Sigmoid colon (tissue), 7 donors: Measurements from ENCODE around the gene WBP1. TPM values are rescaled to one million over a fixed set of nuclear protein-coding genes. Genes with fewer than 3 reads are reported as not detected.
"Not testable (repeated sequence)": the region's sequence is repeated elsewhere in the genome, so short reads cannot be mapped to it uniquely, and the experiment has no call there.

Source experiments
- DNase-seq: peaks from one replicate; pipeline ENCODE4 v3.0.0-alpha.2; 2019
- H3K27ac ChIP-seq, 4 donors: fragments of 200-600 bp; sonication (generic); one replicate each; pipeline ENCODE4 v1.5.1; 2016 to 2019; ENCODE audit warnings: mild to moderate bottlenecking in 1 of 4
- H3K27me3 ChIP-seq, 3 donors: fragments of 200-600 bp; sonication (generic); one replicate each; pipeline ENCODE4 v1.5.1; 2019; ENCODE audit warnings: mild to moderate bottlenecking in 1 of 3
- H3K36me3 ChIP-seq, 4 donors: fragments of 200-600 bp; sonication (generic); one replicate each; pipeline ENCODE4 v1.5.1; 2016 to 2019
- H3K4me1 ChIP-seq, 4 donors: fragments of 200-600 bp; sonication (generic); one replicate each; pipeline ENCODE4 v1.5.1; 2017 to 2019
- H3K4me3 ChIP-seq, 4 donors: fragments of 200-600 bp; sonication (generic); one replicate each; pipeline ENCODE4 v1.5.1; 2017 to 2019; ENCODE audit warnings: mild to moderate bottlenecking in 2 of 4, moderate library complexity in 1 of 4
- H3K9me3 ChIP-seq, 4 donors: fragments of 200-600 bp in 3 of 4; sonication (generic) in 3 of 4; one replicate each; pipeline versions ENCODE4 v1.5.1 to v1.6.1; 2013 to 2019
- CTCF ChIP-seq, 4 experiments: fragments of 450-650 bp in 3 of 4; fragments of 200-600 bp in 1 of 4; IDR thresholded peaks; one replicate each; pipeline ENCODE4 v1.5.1; 2016 to 2019; ENCODE audit warnings: antibody characterized with exemption in 4 of 4, mild to moderate bottlenecking in 3 of 4, moderate library complexity in 2 of 4
- EP300 ChIP-seq, 4 donors: sonication (generic); formaldehyde crosslinking; IDR thresholded peaks; one replicate each; pipeline ENCODE4 v1.6.1; 2017; ENCODE audit warnings: antibody characterized with exemption in 4 of 4
- POLR2A ChIP-seq, 2 donors: fragments of 450-650 bp; IDR thresholded peaks; one replicate each; pipeline ENCODE4 v1.6.1; 2016; ENCODE audit warnings: antibody characterized with exemption in 2 of 2, mild to moderate bottlenecking in 2 of 2, moderate library complexity in 2 of 2
- POLR2AphosphoS5 ChIP-seq, 4 donors: sonication (generic); formaldehyde crosslinking; IDR thresholded peaks; one replicate each; pipeline ENCODE4 v1.6.1; 2017; ENCODE audit warnings: antibody characterized with exemption in 4 of 4
- WGBS, 2 donors: extraction: QIAGEN DNeasy Blood & Tissue Kit; methylation state at CpG; one replicate each; pipeline ENCODE4 v1.1.7; 2013; 5-methylcytosine and 5-hydroxymethylcytosine counted together
- intact Hi-C: fragments of 100-400 bp; cut with DNase I; formaldehyde crosslinking; loops from one replicate; pipeline ENCODE4 v1.15.1; 2023
- polyA plus RNA-seq, 3 donors: library from polyadenylated mRNA; stranded (reverse); fragments of 200-250 nt; gene quantifications; one replicate each; pipeline ENCODE4 v1.2.3, GENCODE V29; 2013
- total RNA-seq, 4 donors: library from RNA; depleted of rRNA; stranded (reverse); fragments of >200 nt; gene quantifications; one replicate each; pipeline ENCODE4 v1.1.0, GENCODE V29; 2016
- donor health status: healthy with polysubstance abuse.
- donor health status: Bipolar disorder and iron deficiency.
- donor health status: healthy.

WBP1 gene
- total and polyA plus RNA-seq, 7 donors, result 59.2 to 89.2 (median 63.1) TPM

GRCh38 chr2:74440378-74441169 is 17.7 kb upstream of the WBP1 start:
- Histone ChIP-seq H3K27me3 (peaks cover 6 to 27% (median 6%) of the 10 kb centered on the region in 3 donors), H3K9me3 (no peaks in the 10 kb centered on the region), H3K4me3 (peak overlapping the region; percentile 49 to 67 (median 54)), H3K4me1 (peaks cover 0 to 57% (median 43%) of the 10 kb centered on the region in 4 donors), H3K27ac (peak overlapping the region; percentile 77 to 87 (median 84)), H3K36me3 (peaks cover 0 to 7% (median 0%) of the 10 kb centered on the region in 4 donors)
- WGBS, 2 donors, result 6 to 20% methylated on average over 45 of the region's 45 CpGs
- DNase-seq, result peak; percentile 95
- TF ChIP-seq CTCF (IDR thresholded peaks at IDR 0.05) (peak; percentile 40 to 54 (median 45)), POLR2A (IDR thresholded peaks at IDR 0.05) (peak in 1 of 2 donors; percentile 42), EP300 (IDR thresholded peaks at IDR 0.05) (no peak), POLR2AphosphoS5 (IDR thresholded peaks at IDR 0.05) (peak; percentile 57 to 81 (median 76))
- intact Hi-C loops, result loop anchor here (1.0 kb wide), 1 partner anchor 14 kb away; no protein-coding TSS in a partner anchor

GRCh38 chr2:74441170-74441689 is 17.0 kb upstream of the WBP1 start:
- intact Hi-C loops, result no loop called here
- H3K4me3 ChIP-seq, result peak overlapping the region; percentile 49 to 67 (median 54)
- peaks cover 0 to 1% (median 0%) of the 10 kb centered on the region in 4 donors for H3K36me3 ChIP-seq
- H3K9me3 ChIP-seq, result no peaks in the 10 kb centered on the region
- H3K4me1 ChIP-seq, result peaks cover 0 to 53% (median 43%) of the 10 kb centered on the region in 4 donors
- WGBS, 2 donors, result 9 to 38% methylated on average over 33 of the region's 33 CpGs
- DNase-seq, result no peak
- TF ChIP-seq CTCF (IDR thresholded peaks at IDR 0.05) (no peak), POLR2AphosphoS5 (IDR thresholded peaks at IDR 0.05) (peak in 1 of 4 donors; percentile 1)
- H3K27ac ChIP-seq, result peak overlapping the region; percentile 77 to 87 (median 84)
- peaks cover 6 to 27% (median 6%) of the 10 kb centered on the region in 3 donors for H3K27me3 ChIP-seq

- H3K4me3 ChIP-seq, result peak within 1 kb of the TSS; percentile 49 to 67 (median 54)
- peak; percentile 76 for DNase-seq
- 4 to 12% methylated on average over 75 of the region's 75 CpGs for WGBS, 2 donors
- H3K4me1 ChIP-seq, result peaks cover 0 to 51% (median 40%) of the 10 kb centered on the region in 4 donors
- TF ChIP-seq POLR2A (IDR thresholded peaks at IDR 0.05) (no peak), POLR2AphosphoS5 (IDR thresholded peaks at IDR 0.05) (peak in 1 of 4 donors; percentile 37), CTCF (IDR thresholded peaks at IDR 0.05) (no peak), EP300 (IDR thresholded peaks at IDR 0.05) (no peak)
- peaks cover 6 to 27% (median 6%) of the 10 kb centered on the region in 3 donors for H3K27me3 ChIP-seq
- H3K9me3 ChIP-seq, result no peaks in the 10 kb centered on the region
- intact Hi-C loops, result no loop called here
- peak within 1 kb of the TSS; percentile 77 to 87 (median 84) for H3K27ac ChIP-seq
- H3K36me3 ChIP-seq, result no peaks in the 10 kb centered on the region
Measured at GRCh38 chr2:74441690-74442482, 16.4 kb upstream of the WBP1 start, which contains the start of gene RTKN. TSS of gene RTKN (minus strand) at chr2:74441937. CDS start at chr2:74441816, 121 bp downstream.

GRCh38 chr2:74442483-74443297 is 15.5 kb upstream of the WBP1 start:
- Histone ChIP-seq H3K4me1 (peaks cover 0 to 43% (median 34%) of the 10 kb centered on the region in 4 donors), H3K27ac (peak overlapping the region in 2 of 4 donors; percentile 77 to 87), H3K4me3 (peak overlapping the region in 3 of 4 donors; percentile 49 to 67 (median 59)), H3K27me3 (peaks cover 6 to 27% (median 6%) of the 10 kb centered on the region in 3 donors)
- H3K36me3 ChIP-seq, DNase-seq, H3K9me3 ChIP-seq, intact Hi-C loops: not testable (repeated sequence)
- WGBS, 2 donors, result 52 to 87% methylated on average over 16 of the region's 16 CpGs
